H9 (cell line): ENCODE results near the gene PYROXD2. TPM values are rescaled to one million over a fixed set of nuclear protein-coding genes. Genes with fewer than 3 reads are reported as not detected.

Experiments
- DNase-seq: peaks from one replicate; pipeline ENCODE4 v3.0.0-alpha.2; 2017
- H2AFZ ChIP-seq: one replicate; pipeline ENCODE4 v1.6.1; 2013; ENCODE audit warnings: mild to moderate bottlenecking, low read length, control low read depth, moderate library complexity
- H2AK5ac ChIP-seq: 2 replicates; pipeline ENCODE4 v1.6.1; 2013; ENCODE audit warnings: low read length, control low read depth, mixed read lengths; ENCODE audit not compliant: insufficient read length
- H2BK120ac ChIP-seq: one replicate; pipeline ENCODE4 v1.6.1; 2013; ENCODE audit warnings: low read depth, mild to moderate bottlenecking, low read length, control low read depth, inconsistent platforms; ENCODE audit not compliant: poor library complexity, severe bottlenecking
- H2BK12ac ChIP-seq: 2 replicates; pipeline ENCODE4 v1.6.1; 2013; ENCODE audit warnings: low read length, control low read depth, mixed read lengths, low read depth; ENCODE audit not compliant: insufficient read length
- H2BK15ac ChIP-seq: 2 replicates; pipeline ENCODE4 v1.6.1; 2013; ENCODE audit warnings: low read depth, low read length, control low read depth
- H2BK20ac ChIP-seq: one replicate; pipeline ENCODE4 v1.6.1; 2013; ENCODE audit warnings: low read depth, mild to moderate bottlenecking, low read length, control low read depth, inconsistent platforms; ENCODE audit not compliant: poor library complexity, severe bottlenecking
- H2BK5ac ChIP-seq: 2 replicates; pipeline ENCODE4 v1.6.1; 2013; ENCODE audit warnings: low read length, control low read depth, mixed read lengths; ENCODE audit not compliant: insufficient read length
- H3K14ac ChIP-seq: 2 replicates; pipeline ENCODE4 v1.6.1; 2013; ENCODE audit warnings: low read length, control low read depth; ENCODE audit not compliant: insufficient read depth
- H3K18ac ChIP-seq: 2 replicates; pipeline ENCODE4 v1.6.1; 2013; ENCODE audit warnings: low read depth, mild to moderate bottlenecking, mixed read lengths, low read length, control low read depth; ENCODE audit not compliant: insufficient read length
- H3K23ac ChIP-seq: 2 replicates; pipeline ENCODE4 v1.6.1; 2013; ENCODE audit warnings: low read length, control low read depth, mixed read lengths, low read depth; ENCODE audit not compliant: insufficient read length
- H3K23me2 ChIP-seq: 2 replicates; pipeline ENCODE4 v1.6.1; 2013; ENCODE audit warnings: low read depth, mild to moderate bottlenecking, mixed read lengths, low read length, control low read depth; ENCODE audit not compliant: insufficient read length, poor library complexity, severe bottlenecking
- H3K27ac ChIP-seq: 2 replicates; pipeline ENCODE4 v1.5.1; 2013; ENCODE audit warnings: low read length, control low read depth, mixed read lengths, low read depth; ENCODE audit not compliant: insufficient read length
- H3K27me3 ChIP-seq: 2 replicates; pipeline ENCODE4 v1.6.1; 2013; ENCODE audit warnings: low read length, control low read depth, inconsistent platforms; ENCODE audit not compliant: insufficient read depth
- H3K4ac ChIP-seq: 2 replicates; pipeline ENCODE4 v1.6.1; 2013; ENCODE audit warnings: low read depth, mild to moderate bottlenecking, control low read depth, inconsistent platforms, low read length, moderate library complexity
- H3K4me1 ChIP-seq: 2 replicates; pipeline ENCODE4 v1.6.1; 2013; ENCODE audit warnings: low read length, control low read depth, inconsistent platforms; ENCODE audit not compliant: insufficient read depth
- H3K4me2 ChIP-seq: 2 replicates; pipeline ENCODE4 v1.6.1; 2013; ENCODE audit warnings: low read length, control low read depth, mixed read lengths; ENCODE audit not compliant: insufficient read length, insufficient read depth
- H3K56ac ChIP-seq: 2 replicates; pipeline ENCODE4 v1.6.1; 2013; ENCODE audit warnings: low read depth, mild to moderate bottlenecking, mixed read lengths, low read length, control low read depth; ENCODE audit not compliant: insufficient read length
- H3K79me1 ChIP-seq: 2 replicates; pipeline ENCODE4 v1.6.1; 2013; ENCODE audit warnings: low read depth, mild to moderate bottlenecking, moderate library complexity, low read length, control low read depth, inconsistent platforms; ENCODE audit not compliant: insufficient read depth, poor library complexity, severe bottlenecking
- H3K79me2 ChIP-seq: 2 replicates; pipeline ENCODE4 v1.6.1; 2013; ENCODE audit warnings: low read length, control low read depth, inconsistent platforms; ENCODE audit not compliant: insufficient read depth
- H3K9ac ChIP-seq: 2 replicates; pipeline ENCODE4 v1.6.1; 2013; ENCODE audit warnings: low read length, control low read depth, mixed read lengths; ENCODE audit not compliant: insufficient read length; ENCODE audit errors: extremely low read depth
- H3K9me3 ChIP-seq: one replicate; pipeline ENCODE4 v1.6.1; 2013; ENCODE audit warnings: low read depth, low read length, inconsistent platforms; ENCODE audit not compliant: control insufficient read depth
- H3T11ph ChIP-seq: one replicate; pipeline ENCODE4 v1.6.1; 2013; ENCODE audit warnings: mild to moderate bottlenecking, low read length, control low read depth, inconsistent platforms
- H4K20me1 ChIP-seq: one replicate; pipeline ENCODE4 v1.6.1; 2013; ENCODE audit not compliant: control insufficient read depth, insufficient read length, insufficient read depth
- H4K5ac ChIP-seq: 2 replicates; pipeline ENCODE4 v1.6.1; 2013; ENCODE audit warnings: low read depth, mild to moderate bottlenecking, mixed read lengths, low read length, control low read depth; ENCODE audit not compliant: insufficient read length
- H4K8ac ChIP-seq: replicated peaks from 2 replicates; pipeline ENCODE4 v1.6.1; 2013; ENCODE audit warnings: low read length, control low read depth, mixed read lengths, low read depth; ENCODE audit not compliant: insufficient read length
- H4K91ac ChIP-seq: 2 replicates; pipeline ENCODE4 v1.6.1; 2013; ENCODE audit warnings: low read depth, mild to moderate bottlenecking, moderate library complexity, mixed read lengths, low read length, control low read depth; ENCODE audit not compliant: insufficient read length
- H3K27ac Mint-ChIP-seq, 3 experiments: 2 replicates in 2 of 3; 3 replicates in 1 of 3; pipeline ENCODE4 v1.8.0; 2020 to 2021; ENCODE audit warnings: mixed read lengths in 3 of 3, mild to moderate bottlenecking in 1 of 3, moderate library complexity in 1 of 3
- H3K27me3 Mint-ChIP-seq: 2 replicates; pipeline ENCODE4 v1.8.0; 2021; ENCODE audit warnings: low read depth, mild to moderate bottlenecking, moderate library complexity, mixed read lengths
- H3K36me3 Mint-ChIP-seq, 3 experiments: 2 replicates in 2 of 3; 3 replicates in 1 of 3; pipeline ENCODE4 v1.8.0; 2020 to 2021; ENCODE audit warnings: low read depth in 3 of 3, mixed read lengths in 3 of 3; ENCODE audit not compliant: insufficient read depth in 1 of 3
- H3K4me1 Mint-ChIP-seq, 2 experiments: 2 replicates each; pipeline ENCODE4 v1.8.0; 2020; ENCODE audit warnings: mixed read lengths in 2 of 2
- H3K4me3 Mint-ChIP-seq, 2 experiments: 2 replicates in 1 of 2; 3 replicates in 1 of 2; pipeline ENCODE4 v1.8.0; 2020 to 2021; ENCODE audit warnings: mild to moderate bottlenecking in 2 of 2, mixed read lengths in 2 of 2, moderate library complexity in 1 of 2
- H3K9me3 Mint-ChIP-seq, 2 experiments: 2 replicates in 1 of 2; 3 replicates in 1 of 2; pipeline ENCODE4 v1.8.0; 2020; ENCODE audit warnings: mild to moderate bottlenecking in 2 of 2, mixed read lengths in 2 of 2, moderate library complexity in 1 of 2
- CTCF ChIP-seq: fragments of 200-600 bp; sonication (generic); conservative IDR thresholded peaks from 3 replicates; pipeline ENCODE4 v1.8.0; 2021; ENCODE audit warnings: antibody characterized with exemption, mild to moderate bottlenecking
- WGBS: extraction: QIAGEN DNeasy Blood & Tissue Kit; methylation state at CpG from one replicate; pipeline ENCODE4 v1.1.7; 2013; ENCODE audit warnings: missing lambda C conversion rate, low lambda C conversion rate, mixed read lengths; ENCODE audit not compliant: insufficient read length; ENCODE audit errors: extremely low coverage; 5-methylcytosine and 5-hydroxymethylcytosine counted together
- total RNA-seq: library from RNA; stranded (reverse); gene quantifications from 2 replicates; pipeline ENCODE4 v1.2.1, GENCODE V29; 2021

Gene PYROXD2
- total RNA-seq, 1 experiment from 2014 or later, result 5.3 TPM

GRCh38 chr10:98404571-98405359 lies 10.2 kb downstream of the PYROXD2 start:
- Histone ChIP-seq H3K79me2 (no peaks in the 10 kb centered on the region), H4K5ac (no peak overlapping the region), H3K56ac (no peak overlapping the region), H3K23ac (no peak overlapping the region), H3K14ac (no peak overlapping the region), H3K4me2 (no peak overlapping the region), H2BK120ac (no peak overlapping the region), H3K4ac (no peak overlapping the region), H3K27ac (no peak overlapping the region), H4K91ac (no peak overlapping the region), H3K18ac (no peak overlapping the region), H3K23me2 (no peaks in the 10 kb centered on the region), H3K9me3 (no peaks in the 10 kb centered on the region), H4K8ac (no peak overlapping the region), H2BK20ac (no peak overlapping the region), H3K27me3 (no peaks in the 10 kb centered on the region), H3T11ph (no peak overlapping the region), H3K4me1 (no peaks in the 10 kb centered on the region; the same call in 1 of the 2 replicates), H2BK15ac (no peak overlapping the region), H2AFZ (no peak overlapping the region), H3K9ac (no peak overlapping the region), H3K79me1 (no peaks in the 10 kb centered on the region), H4K20me1 (no peaks in the 10 kb centered on the region), H2BK12ac (no peak overlapping the region), H2AK5ac (no peak overlapping the region), H2BK5ac (no peak overlapping the region)
- Mint-ChIP-seq H3K27me3 (no peaks in the 10 kb centered on the region), H3K27ac (no peak overlapping the region; a peak in 1 of 7 replicates), H3K36me3 (no peaks in the 10 kb centered on the region; a peak in 2 of 7 replicates), H3K4me3 (no peak overlapping the region), H3K9me3 (no peaks in the 10 kb centered on the region), H3K4me1 (peaks cover 5 to 8% of the 10 kb centered on the region in 2 experiments)
- no peak for TF ChIP-seq CTCF
- DNase-seq, result no peak
- no CpG with 5 or more reads among the region's 8 CpGs for WGBS
